GM18498 (cell line): ENCODE measurements around the gene EZR.

Experiments used
- ATAC-seq: cut with Tn5 transposase; IDR thresholded peaks from one replicate; pipeline ENCODE4 v1.9.1; 2021; ENCODE audit warnings: mild to moderate bottlenecking, moderate library complexity; ENCODE audit not compliant: unreplicated experiment

EZR gene

GRCh38 chr6:158780246-158780884 lies 38.8 kb downstream of the EZR start:
- ATAC-seq = no peak

DNA sequence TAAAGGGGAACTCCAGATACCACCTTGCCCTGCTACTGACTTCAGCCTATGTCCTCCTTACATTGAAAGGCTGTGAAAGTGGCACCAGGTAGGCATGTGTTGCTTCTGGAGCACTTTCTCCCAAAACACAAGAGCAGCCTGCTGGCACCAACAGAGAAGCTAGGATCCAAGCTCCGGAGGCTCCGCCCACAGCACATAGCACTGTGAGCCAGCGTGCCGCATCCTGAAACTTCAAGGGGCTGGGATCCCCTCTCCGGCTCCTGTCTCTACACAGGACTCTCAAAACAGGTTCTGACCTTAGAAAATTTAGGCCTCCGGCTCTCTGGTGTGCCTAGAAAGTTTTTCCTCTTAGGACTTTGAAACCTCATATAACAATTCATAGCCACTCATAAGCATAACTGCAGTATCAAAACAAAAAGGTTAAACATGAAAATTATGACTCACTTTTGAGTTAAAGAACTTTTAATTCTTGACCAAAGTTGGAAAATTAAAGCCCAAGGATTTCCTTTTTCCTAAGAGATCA lies 41.1 kb downstream of the EZR start:
- ATAC-seq = no peak

DNA sequence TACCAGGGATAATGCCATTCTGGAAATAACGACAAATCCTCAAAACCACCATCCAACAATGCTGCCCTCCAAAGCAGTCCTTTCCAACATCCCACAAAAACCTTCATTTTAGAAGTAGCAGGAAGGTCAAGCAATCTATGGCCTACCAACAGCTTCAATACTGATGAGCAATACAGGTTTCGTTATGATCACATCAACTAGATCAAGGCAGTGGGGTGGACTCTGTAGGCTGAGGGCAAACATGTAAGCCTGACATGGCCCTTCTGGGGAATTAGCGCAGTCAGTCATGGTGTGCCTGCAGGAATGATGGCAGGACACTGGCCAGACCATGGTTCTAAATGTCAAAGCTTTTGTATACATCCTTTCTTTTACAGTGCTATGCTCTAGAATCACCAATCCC lies 41.7 kb downstream of the EZR start:
- ATAC-seq = no peak

GRCh38 chr6:158776737-158777136 lies 42.4 kb downstream of the EZR start:
- no peak for ATAC-seq

DNA sequence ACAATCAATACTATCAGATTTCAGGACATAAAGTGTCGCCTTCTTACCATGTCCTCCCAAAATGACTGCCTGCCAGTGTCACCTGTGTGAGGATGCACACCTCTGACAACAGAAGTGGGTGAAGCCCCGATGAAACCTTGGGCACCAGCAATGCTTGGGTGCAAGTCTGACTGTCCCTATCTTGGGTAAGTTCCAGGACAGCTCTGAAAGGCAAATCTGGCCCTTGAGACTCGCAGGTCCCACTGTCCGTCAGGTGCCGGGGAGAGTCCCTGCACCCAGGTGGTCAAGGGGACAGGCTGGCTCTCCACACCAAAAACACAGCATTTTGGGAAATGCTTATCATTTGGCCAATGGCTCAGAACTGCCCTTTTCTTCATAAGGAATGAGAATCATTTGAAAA lies 43.3 kb downstream of the EZR start:
- ATAC-seq = no peak

GRCh38 chr6:158774717-158775449 lies 44.3 kb downstream of the EZR start:
- ATAC-seq = no peak

GRCh38 chr6:158773581-158774449 lies 45.4 kb downstream of the EZR start:
- no peak for ATAC-seq

DNA sequence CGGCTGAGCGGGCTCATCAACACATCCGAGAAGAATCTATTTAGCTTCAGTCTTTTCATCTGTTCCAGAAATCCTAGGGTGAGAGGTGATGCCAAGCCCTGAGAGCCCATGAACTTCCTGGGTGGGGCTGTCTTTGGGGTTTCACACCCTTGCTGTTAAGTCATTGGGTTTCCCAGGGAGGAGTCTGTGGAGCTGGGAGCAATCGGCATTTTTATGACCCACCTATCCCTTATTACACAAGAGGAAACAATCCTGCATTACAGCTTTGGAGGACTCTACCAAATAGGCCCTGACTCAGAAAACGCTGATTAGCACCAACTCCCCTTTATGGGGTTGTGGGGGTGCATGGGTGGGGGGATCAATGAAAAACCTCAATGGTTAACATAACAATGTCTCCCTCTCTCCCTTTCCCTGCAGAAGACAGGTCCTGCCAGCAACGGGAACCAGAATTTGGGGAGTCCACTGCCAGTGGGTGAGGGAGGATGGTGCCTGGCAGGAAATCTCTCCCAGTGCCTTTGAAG lies 46.3 kb downstream of the EZR start:
- ATAC-seq = no peak

GRCh38 chr6:158772172-158772571 lies 47.0 kb downstream of the EZR start:
- no peak for ATAC-seq

- ATAC-seq = no peak
These were observed 47.6 kb downstream of the EZR start for GRCh38 chr6:158771399-158772152.

GRCh38 chr6:158770533-158771330 lies 48.4 kb downstream of the EZR start:
- no peak for ATAC-seq

DNA sequence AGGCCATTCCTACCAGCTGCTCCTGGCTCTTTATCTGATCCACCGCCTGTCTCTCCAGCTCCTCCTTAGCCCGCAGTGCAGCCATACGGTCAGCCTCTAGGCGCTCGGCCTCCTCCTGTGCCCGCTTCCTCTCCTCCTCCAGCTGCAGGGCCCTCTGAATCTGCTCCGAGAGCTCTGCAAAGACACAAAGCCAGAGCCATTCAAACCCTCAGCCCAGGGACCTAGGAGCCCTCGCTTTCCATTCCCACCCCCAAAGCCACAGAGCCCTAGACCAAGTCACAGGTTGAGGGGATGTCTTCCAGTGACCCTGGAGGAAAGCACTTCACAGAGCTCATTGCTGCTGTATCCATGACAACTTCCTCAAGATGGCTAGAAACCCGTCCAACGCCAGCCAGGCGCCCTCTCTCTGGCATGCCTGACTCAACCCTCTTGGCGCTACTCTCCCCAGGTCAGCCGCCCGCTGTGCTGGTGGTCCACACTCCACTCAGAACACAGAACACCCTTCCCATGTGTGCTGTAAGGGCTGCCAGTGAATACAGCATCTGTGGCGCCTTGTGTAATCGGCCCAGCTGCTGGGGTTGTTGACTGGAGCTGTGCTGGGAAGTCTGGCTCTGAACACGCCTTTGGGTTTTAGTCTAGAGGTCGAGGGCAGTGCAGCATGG lies 49.3 kb downstream of the EZR start:
- ATAC-seq = no peak

DNA sequence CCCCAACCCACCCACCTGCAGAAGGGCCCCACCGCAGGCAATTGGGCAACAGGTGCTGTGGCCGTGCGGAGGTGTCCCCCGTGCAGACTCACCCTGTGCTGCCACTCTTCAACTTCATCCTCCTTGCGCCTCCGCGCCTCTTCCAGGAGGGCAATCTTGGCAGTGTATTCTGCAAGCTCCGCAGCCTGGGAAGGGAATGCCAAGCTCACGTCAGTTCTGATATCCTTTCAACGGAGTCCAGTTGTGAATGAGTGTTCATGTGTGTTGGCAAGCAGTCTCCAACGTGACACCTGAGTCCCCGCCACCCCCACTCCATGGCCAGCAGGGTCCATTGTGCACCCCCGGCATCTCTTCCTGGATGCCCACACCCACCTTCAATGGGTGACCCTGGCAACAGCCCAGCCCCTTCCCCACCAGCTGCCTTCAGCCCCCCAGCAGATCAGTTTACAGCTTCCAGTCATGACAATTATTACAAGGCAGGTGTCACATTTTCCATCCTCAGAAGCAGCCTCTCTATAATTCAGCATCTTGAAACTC lies 49.9 kb downstream of the EZR start:
- ATAC-seq = no peak

- no peak for ATAC-seq
These were observed 50.7 kb downstream of the EZR start for GRCh38 chr6:158768436-158768835.

DNA sequence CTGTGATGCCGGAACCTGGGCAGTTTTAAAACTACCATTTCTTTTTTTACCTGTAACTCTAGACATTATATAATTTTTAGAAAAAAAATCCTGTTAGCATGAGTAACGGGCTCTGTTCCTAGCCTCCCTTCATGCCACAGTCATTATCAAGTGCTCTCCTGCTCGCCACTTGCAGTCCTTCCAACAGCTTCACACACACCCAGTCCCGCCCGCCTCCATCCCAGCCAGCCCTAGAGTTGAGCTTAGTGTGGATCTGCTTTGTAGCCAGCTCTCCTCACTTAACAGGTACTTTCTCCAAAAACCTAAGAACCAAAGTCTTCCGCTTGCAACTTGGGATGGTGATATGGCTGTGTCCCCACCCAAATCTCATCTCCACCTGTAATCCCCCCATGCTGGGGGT lies 51.5 kb downstream of the EZR start:
- no peak for ATAC-seq

- ATAC-seq = no peak
These were observed 52.3 kb downstream of the EZR start for GRCh38 chr6:158766621-158767455.

DNA sequence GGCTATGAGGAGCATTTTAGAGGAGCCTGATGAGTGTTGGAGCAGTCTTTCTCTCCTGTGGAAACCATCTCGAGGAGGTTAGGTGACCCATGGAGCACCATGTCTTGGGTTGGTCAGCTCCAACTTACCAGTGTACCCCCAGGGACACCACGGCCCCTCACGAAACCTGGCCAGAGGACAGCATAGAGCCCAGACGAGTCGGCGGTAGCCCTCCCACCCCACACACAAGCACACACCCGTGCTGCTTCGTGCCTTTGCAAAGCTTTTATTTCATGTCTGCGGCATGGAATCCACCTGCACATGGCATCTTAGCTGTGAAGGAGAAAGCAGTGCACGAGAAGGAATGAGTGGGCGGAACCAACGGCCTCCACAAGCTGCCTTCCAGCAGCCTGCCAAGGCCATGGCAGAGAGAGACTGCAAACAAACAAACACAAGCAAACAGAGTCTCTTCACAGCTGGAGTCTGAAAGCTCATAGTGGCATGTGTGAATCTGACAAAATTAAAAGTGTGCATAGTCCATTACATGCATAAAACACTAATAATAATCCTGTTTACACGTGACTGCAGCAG lies 53.6 kb downstream of the EZR start:
- no peak for ATAC-seq

DNA sequence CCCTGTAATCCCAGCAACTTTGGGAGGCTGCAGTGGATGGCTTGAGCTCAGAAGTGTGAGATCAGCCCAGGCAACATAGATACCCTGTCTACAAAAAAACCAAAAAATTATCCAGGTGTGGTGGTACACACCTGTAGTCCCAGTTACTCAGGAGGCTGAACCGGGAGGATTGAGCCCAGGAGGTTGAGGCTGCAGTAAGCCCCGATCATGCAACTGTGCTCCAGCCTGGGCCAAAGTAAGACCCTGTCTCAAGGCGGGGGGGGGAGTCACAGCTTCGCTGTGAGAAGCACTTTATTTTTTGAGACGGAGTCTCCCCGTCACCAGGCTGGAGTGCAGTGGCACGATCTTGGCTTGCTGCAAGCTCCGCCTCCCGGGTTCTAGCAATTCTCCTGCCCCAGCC lies 54.2 kb downstream of the EZR start:
- ATAC-seq = no peak
